Measurements from ENCODE around the gene POC1A.

POC1A gene

GRCh38 chr3:52087731-52088130 is 66.5 kb downstream of the POC1A start:
- Histone ChIP-seq H4K20me1 (ENCODE audit: control insufficient read depth, insufficient read depth, low read depth, low read length) (no peaks in the 10 kb centered on the region), H3K4me3 (ENCODE audit: low read length) (no peak overlapping the region), H3K27me3 (ENCODE audit: control insufficient read depth, low read length) (no peaks in the 10 kb centered on the region), H3K36me3 (ENCODE audit: control insufficient read depth, low read length) (no peaks in the 10 kb centered on the region; the same call in 1 of the 2 replicates), H3K4me2 (ENCODE audit: low read length) (no peak overlapping the region), H3K9me2 (replicated peaks; ENCODE audit: control insufficient read depth, low read length) (no peaks in the 10 kb centered on the region), H3K9me3 (ENCODE audit: control insufficient read depth, insufficient read depth, low read length) (no peaks in the 10 kb centered on the region), H3K27ac (ENCODE audit: low read depth, low read length) (no peak overlapping the region), H3F3A (ENCODE audit: control insufficient read depth, insufficient read depth) (no peaks in the 10 kb centered on the region), H3K4me1 (ENCODE audit: control insufficient read depth, low read length) (peaks cover 18% of the 10 kb centered on the region), H3K79me2 (ENCODE audit: control insufficient read depth, low read length) (no peaks in the 10 kb centered on the region)
- no peak for TF ChIP-seq CTCF (IDR thresholded peaks at IDR 0.05; ENCODE audit: low read depth, low read length, poor library complexity, severe bottlenecking)

DNA sequence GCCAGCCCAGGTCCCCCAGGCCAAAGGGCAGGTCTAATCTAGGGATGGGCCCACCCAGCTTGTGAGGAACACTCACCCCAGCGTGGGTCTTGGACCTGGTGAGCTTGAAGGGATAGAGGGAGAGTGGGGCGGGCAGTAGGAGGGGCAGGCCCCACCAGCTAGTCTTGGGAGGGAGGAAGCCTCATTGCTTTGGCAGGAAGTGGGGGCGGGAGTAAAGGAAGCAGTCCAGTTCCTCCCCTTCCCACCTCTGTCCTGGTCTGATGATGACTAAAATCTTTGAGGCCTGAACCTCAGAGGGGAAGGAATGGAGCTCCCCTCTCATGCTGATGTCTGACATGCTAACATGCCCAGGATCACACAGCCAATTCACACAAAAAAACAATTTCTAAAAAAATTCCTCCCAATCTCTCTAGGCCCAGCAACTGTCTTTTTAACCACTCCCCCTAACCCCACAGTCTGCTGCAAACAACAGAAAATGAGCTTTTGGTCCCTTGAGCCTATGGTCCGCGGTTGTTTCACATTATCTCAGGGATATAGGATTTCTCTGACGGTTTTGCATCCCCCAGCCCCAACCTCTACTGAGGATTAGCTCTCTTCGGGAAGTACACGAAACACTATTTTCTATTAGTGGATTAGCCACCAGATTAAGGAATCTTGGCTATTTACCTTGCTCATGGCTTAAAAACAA is 67.1 kb downstream of the POC1A start:
- TF ChIP-seq EZH2phosphoT487 (IDR thresholded peaks at IDR 0.05; ENCODE audit: borderline replicate concordance, low read length) = no peak
- TF ChIP-seq CTCF (IDR thresholded peaks at IDR 0.05; ENCODE audit: low read depth, low read length, poor library complexity, severe bottlenecking) = no peak
- H3K4me1 ChIP-seq (ENCODE audit: control insufficient read depth, low read length) = peaks cover 18% of the 10 kb centered on the region
- H3K4me2 ChIP-seq (ENCODE audit: low read length) = peak overlapping the region; percentile 27
- no peaks in the 10 kb centered on the region for H3K9me3 ChIP-seq (ENCODE audit: control insufficient read depth, insufficient read depth, low read length)
- H3K4me3 ChIP-seq (ENCODE audit: low read length) = no peak overlapping the region
- no peaks in the 10 kb centered on the region for H3F3A ChIP-seq (ENCODE audit: control insufficient read depth, insufficient read depth)
- H3K27me3 ChIP-seq (ENCODE audit: control insufficient read depth, low read length) = no peaks in the 10 kb centered on the region
- no peaks in the 10 kb centered on the region for H3K36me3 ChIP-seq (ENCODE audit: control insufficient read depth, low read length)
- H3K9me2 ChIP-seq (replicated peaks; ENCODE audit: control insufficient read depth, low read length) = no peaks in the 10 kb centered on the region
- no peaks in the 10 kb centered on the region for H4K20me1 ChIP-seq (ENCODE audit: control insufficient read depth, insufficient read depth, low read depth, low read length)
- H3K27ac ChIP-seq (ENCODE audit: low read depth, low read length) = peak overlapping the region; percentile 13; the same call in 1 of the 2 replicates
- H3K79me2 ChIP-seq (ENCODE audit: control insufficient read depth, low read length) = no peaks in the 10 kb centered on the region

DNA sequence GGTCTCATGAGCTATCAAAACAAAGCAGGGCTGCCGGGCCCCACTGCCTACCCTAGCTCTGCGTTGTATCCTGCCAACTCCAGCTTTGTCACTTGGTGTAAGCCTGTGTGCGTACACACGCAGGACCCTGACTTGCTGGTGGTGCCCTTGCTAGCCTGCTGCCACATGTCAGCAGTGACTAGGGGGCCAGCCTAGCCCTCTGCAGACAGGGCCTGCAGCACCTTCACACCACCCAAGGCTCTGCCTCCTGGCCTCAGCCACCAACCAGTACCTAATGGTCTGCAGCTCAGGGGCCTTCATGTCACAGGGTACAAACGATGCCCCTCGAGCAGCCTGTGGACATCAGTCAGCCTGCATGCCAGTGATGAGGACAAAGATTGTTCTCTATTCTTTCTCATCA is 67.8 kb downstream of the POC1A start:
- H3K4me1 ChIP-seq (ENCODE audit: control insufficient read depth, low read length) = peaks cover 18% of the 10 kb centered on the region
- H4K20me1 ChIP-seq (ENCODE audit: control insufficient read depth, insufficient read depth, low read depth, low read length) = no peaks in the 10 kb centered on the region
- H3F3A ChIP-seq (ENCODE audit: control insufficient read depth, insufficient read depth) = no peaks in the 10 kb centered on the region
- TF ChIP-seq CTCF (IDR thresholded peaks at IDR 0.05; ENCODE audit: low read depth, low read length, poor library complexity, severe bottlenecking) (no peak), EZH2phosphoT487 (IDR thresholded peaks at IDR 0.05; ENCODE audit: borderline replicate concordance, low read length) (no peak)
- no peaks in the 10 kb centered on the region for H3K9me3 ChIP-seq (ENCODE audit: control insufficient read depth, insufficient read depth, low read length)
- no peaks in the 10 kb centered on the region for H3K9me2 ChIP-seq (replicated peaks; ENCODE audit: control insufficient read depth, low read length)
- no peak overlapping the region for H3K27ac ChIP-seq (ENCODE audit: low read depth, low read length)
- H3K79me2 ChIP-seq (ENCODE audit: control insufficient read depth, low read length) = no peaks in the 10 kb centered on the region
- no peaks in the 10 kb centered on the region for H3K36me3 ChIP-seq (ENCODE audit: control insufficient read depth, low read length)
- H3K4me2 ChIP-seq (ENCODE audit: low read length) = no peak overlapping the region
- H3K4me3 ChIP-seq (ENCODE audit: low read length) = no peak overlapping the region
- H3K27me3 ChIP-seq (ENCODE audit: control insufficient read depth, low read length) = no peaks in the 10 kb centered on the region
